ENCODE results near the gene FADS2.

FADS2 gene

GRCh38 chr11:61795876-61796526, 32.1 kb upstream of the FADS2 start:
- FAIRE-seq (no peak), DNase-seq (ENCODE audit: low spot score) (no peak)

DNA sequence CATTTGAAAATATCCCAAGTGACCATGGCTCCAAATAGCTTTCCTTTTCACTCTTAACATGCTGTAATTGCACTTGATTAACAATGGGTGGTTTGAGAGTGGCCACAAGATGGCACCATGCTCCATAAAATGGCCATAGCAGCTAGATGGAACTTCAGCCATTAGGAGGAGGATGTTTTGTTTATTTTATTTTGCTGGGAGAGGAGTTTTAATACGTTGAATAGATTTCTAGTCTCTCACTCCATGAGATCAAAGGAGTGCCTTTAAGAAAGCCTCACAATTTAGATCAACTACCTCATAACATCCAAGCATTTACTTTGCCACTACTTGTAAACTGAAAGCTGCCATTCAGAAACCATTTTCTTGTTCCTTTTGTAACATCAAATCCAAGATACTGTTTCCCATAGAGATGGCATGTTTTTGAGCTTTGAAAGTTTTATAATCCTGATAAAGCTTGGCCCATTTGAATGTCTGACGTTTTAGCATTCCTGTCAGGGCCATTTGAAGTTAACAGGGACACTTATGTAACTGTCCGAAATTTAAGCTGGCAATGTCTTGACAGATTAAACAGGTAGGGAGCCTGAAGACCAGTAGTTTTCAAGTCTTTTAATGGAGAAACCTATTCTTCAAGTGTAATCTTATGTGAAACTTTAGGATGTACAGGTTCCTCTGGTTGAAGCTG, 30.7 kb upstream of the FADS2 start:
- DNase-seq (ENCODE audit: low spot score) (peak; percentile 57), FAIRE-seq (no peak)

- FAIRE-seq: no peak
Observed at GRCh38 chr11:61799665-61800284, 28.3 kb upstream of the FADS2 start.

GRCh38 chr11:61800331-61801281, 27.5 kb upstream of the FADS2 start:
- DNase-seq (ENCODE audit: low spot score) (no peak), FAIRE-seq (no peak)

More at GRCh38 chr11:61799665-61800284, 28.3 kb upstream of the FADS2 start:
- DNase-seq (ENCODE audit: low spot score): no peak

DNA sequence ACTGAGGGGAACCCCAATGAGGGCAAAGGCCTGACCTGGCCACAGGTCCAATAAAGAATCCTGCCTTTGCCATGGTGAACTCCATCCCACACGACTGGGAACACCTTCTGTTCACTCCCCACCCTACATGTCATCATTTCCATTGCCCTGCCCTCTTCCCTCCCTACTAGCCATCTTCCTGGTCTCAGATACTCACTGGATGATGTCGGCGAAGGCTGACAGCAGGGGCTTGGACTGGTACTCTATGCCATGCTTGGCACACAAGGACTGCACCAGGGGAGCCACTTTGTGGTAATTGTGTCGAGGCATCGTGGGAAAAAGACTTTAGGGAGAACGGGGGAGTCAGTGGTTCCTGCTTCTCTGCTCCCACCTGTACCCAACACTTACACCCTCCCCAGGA, 25.5 kb upstream of the FADS2 start:
- no peak for DNase-seq (ENCODE audit: low spot score)
- no peak for FAIRE-seq

GRCh38 chr11:61803889-61804647, 24.0 kb upstream of the FADS2 start:
- no peak for DNase-seq (ENCODE audit: low spot score)
- FAIRE-seq: no peak

DNA sequence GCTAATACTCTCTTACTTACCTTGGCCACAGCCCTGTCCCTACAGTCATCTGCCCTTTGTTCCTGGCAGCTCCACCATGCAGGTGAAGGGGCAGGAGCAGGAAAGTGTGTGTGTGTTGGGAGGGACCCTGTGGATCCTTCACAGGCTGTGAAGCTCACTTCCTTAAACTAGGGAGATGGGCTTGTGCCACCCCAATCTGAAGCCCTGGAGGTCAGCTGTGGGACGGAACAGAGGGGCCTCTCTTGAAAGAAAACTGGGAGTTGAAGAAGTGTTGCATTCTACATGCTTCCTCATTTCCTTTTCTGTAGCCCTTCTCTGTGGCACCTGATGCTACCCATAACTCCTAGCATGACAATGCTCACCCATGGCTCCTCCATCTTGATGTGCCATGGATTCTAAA, 23.0 kb upstream of the FADS2 start:
- DNase-seq (ENCODE audit: low spot score) (no peak), FAIRE-seq (no peak)

GRCh38 chr11:61806785-61807184, 21.3 kb upstream of the FADS2 start:
- DNase-seq (ENCODE audit: low spot score): no peak
- FAIRE-seq: no peak

- FAIRE-seq (no peak), DNase-seq (ENCODE audit: low spot score) (no peak)
Observed at GRCh38 chr11:61810671-61811175, 17.4 kb upstream of the FADS2 start.

DNA sequence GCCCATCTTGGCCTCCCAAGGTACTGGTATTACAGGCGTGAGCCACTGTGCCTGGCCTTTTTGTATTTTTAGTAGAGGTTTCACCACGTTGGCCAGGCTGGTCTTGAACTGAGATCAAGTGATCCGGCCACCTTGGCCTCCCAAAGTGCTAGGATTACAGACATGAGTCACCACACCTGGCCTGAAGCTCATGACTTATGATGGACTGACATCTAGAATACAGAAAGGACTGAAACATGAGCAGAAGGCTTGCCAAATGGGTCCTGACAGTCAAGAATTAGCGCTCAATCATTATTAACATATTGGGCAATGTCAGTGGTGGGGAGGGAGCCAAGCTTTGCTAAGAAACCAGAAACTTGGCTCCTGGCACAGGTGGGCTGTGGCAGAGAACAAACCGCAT, 16.3 kb upstream of the FADS2 start:
- FAIRE-seq: no peak
- DNase-seq (ENCODE audit: low spot score): no peak

DNA sequence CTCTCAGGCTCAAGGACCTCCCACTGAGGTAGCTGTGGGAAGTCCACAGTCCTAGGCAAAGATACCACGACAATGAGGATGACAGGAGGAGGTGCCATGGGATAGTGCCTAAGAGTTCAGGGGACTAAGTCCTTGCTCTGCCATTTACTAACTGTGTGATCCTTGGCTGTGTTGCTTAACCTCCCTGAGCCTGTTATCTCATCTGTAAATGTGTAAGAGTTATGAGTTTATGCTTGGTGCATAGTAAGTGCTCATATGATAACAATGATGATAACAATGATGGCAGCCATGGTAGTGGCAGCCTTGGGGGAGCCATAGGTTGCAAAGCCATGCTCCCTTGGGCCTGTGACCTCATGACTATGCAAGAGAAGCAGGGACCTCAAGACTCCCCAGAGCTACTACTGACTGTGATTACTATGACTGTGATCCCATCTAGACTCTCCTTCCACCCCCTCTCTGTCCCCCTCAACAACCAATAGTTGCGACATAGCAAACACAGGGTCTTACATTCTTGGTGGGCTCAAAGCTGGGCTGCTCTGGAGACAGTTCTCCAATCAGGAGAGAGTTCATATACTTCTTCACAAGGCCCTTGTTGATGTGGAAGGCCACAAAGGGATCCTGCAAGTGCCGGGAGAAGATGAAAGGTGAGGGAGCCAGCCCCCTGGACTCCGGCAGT, 15.2 kb upstream of the FADS2 start:
- FAIRE-seq (no peak), DNase-seq (ENCODE audit: low spot score) (no peak)

GRCh38 chr11:61814247-61814957, 13.7 kb upstream of the FADS2 start:
- no peak for FAIRE-seq

DNA sequence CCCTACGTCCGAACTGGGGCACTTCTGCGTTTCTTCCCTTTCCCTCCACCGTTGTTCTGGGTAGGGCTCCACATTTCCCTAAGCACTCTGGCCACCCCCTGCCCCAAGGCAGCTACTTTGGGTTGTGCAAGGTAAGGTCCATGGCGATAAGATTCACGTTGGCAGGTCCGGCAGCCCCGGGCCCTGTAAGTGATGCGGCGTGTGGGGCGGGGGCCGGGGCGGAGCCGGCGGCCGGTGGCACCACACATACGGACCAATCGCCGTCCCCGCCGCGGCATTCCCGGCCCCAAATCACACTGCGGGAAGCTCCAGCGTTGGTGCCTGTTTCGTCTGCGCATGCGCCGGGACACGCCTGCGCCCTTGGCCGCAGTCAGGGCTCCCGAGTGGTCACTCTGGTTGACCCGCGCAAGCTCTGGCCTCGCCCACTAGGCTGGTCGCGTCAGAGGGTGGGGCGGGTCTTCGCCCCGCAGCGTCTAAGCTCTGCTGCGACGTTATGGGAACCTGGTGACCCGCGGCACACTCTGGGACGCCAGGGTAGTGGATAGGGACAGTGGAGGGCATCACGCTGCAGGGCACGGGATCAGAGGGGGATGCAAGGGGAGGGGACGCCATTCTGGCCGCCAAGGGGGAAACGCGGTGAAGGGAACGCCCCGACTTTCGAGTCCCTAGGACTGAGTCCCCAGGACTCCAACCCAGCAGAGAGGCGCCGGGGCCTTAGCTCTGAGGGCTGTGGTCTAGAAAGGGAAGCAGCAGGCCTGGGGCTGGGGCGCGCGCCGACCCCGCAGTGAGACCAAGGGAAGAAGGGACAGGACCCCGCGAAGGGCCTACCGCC, 12.9 kb upstream of the FADS2 start:
- FAIRE-seq (no peak), DNase-seq (ENCODE audit: low spot score) (peak; percentile 92)

More at GRCh38 chr11:61814247-61814957, 13.7 kb upstream of the FADS2 start:
- no peak for DNase-seq (ENCODE audit: low spot score)

DNA sequence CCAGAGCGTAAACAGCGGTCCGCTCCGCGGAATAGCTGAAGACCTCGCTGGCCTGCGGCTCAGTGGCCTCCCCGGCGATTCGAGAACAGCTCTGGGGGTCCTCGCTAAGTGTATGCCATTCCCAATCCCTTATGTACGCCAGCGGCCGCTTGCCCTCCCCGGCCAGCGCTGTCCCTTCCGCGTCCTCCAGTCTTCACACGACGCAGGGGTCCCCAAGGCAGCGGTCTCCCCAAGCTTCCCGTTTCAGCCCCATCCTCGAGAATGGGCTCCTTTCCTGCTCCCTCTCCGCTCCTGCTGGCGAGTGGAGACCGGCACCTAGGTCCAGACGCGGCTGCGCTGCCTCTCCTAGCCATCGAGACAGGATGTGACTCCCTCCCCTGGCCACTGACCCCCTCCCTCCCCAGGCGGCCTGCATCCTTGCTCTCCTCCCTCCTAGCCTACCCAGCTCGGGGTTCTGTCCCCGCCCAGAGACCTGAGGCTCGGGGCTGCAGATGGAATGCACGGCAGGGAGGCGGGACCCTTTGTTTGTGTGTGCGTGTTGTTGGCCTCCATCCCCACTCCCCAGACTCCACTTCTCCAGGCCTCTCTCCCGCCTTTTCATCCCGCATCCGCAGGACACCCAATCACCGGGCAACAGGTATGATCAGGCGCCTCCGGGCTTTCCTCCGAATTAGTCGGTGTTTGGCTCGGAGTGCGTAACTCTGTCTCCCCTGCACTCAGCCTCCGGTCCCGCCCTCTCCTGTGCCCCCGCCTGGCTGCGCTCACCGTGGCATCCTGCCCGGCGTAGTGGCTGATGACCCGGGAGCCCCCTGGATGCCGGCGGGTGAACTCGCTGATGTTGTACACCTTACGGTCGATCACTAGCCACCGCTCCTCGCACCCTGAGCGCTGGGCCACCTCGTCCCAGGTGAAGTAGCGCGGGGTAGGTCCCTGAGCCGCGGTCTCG, 12.0 kb upstream of the FADS2 start:
- no peak for FAIRE-seq
- DNase-seq (ENCODE audit: low spot score): peak; percentile 71

DNA sequence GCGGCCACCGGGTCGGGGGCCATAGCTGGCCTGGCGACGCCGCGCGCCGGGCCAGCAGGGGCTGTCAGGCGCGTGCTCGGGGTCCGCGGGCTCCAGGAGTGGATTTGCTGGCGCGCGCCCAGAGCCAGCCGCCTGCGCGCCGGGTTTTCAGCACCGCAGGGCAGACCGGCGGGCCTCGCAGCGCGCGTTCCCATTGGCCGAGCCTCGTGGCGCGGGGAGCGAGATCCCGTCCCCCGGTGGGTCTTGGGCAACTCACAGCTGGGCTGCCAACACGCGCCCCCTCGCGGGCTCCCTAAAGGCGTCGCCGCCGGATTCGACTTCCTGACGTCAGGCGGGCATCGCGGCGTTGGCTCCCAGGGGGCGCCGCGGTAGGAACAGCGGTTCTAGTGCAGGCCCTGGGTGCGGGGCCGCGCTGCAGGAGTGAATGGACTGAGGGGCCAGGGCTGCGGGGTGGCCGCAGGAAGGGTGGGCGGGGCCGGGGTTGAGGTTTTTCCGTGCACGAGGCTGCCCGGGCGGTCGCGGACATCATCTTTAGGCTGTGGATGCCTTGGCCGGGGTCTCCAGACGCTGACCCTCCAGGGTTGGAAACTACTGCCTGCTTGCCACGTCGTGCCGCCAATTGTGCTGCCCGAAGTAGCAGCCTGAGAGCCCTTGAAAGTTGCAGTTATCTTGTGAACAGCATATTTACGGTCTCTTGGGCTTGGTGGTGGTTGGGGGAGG, 11.2 kb upstream of the FADS2 start, which contains the start of gene FADS1:
Gene FADS1 (minus strand): TSS at position 268 of the 720 bp plus-strand sequence. CDS start 74 bp downstream, at position 194.
- no peak for FAIRE-seq
- peak; percentile 96 for DNase-seq (ENCODE audit: low spot score)

- DNase-seq (ENCODE audit: low spot score): no peak
- FAIRE-seq: no peak
Observed at GRCh38 chr11:61817471-61818202, 10.5 kb upstream of the FADS2 start.

Measured in urothelium cell line (cell line).